Stimulated activated CD8-positive, alpha-beta memory T cell treated with anti-CD3 and anti-CD28 coated beads, Interleukin-15, amount 100 ng/mL, for 48 hours (primary cell): ENCODE data around the gene WWOX.

Source experiments
- DNase-seq, 2 donors: peaks; one replicate each; pipeline ENCODE4 v3.0.0-alpha.2; 2020; ENCODE audit warnings: low read depth in 2 of 2

WWOX gene

DNA sequence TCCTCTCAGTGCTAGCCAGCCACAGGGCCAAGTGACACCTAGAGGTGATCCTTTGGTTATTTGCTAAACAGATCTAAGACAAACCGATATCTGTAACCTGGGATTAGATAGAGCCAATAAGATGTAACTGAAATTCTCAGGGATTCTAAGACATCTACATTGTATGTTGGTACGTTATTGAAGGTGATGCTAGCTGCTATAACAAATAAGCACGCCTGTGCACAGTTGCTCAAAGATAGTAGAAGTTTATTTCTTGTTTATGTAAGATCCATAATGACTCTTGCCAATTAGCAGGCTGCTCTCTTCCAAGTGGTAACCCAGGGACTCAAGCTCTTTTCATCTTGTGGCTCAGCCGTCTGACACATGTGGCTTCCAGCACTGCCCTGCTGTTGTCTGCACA is 370.3 kb downstream of the WWOX start:
- no peak for DNase-seq

DNA sequence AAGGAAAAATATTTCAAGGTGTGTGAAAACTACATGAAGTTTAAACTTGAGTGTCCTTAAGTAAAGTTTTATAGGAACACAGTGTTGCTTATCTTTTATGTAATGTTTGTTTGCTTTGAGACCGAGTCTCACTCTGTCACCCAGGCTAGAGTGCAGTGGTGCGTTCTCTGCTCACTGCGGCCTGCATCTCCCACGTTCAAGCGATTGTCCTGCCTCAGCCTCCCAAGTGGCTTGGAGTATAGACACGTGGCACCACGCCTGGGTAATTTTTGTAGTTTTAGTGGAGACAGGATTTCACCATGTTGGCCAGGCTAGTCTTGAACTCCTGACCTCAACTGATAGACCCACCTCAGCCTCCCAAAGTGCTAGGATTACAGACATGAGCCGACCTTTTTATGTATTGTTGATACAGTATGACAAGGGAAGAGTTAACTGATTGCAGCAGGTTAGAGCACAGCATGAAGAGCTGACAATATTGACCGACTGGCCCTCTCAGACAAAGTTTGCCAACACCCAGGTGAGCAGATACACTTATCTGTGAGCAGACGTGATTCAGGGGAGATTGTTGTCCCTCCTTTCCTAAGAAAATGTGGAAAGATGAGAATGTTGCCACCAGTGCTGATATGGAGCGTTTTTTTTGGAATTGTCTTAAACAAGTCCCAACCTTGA is 373.7 kb downstream of the WWOX start:
- no peak for DNase-seq

DNA sequence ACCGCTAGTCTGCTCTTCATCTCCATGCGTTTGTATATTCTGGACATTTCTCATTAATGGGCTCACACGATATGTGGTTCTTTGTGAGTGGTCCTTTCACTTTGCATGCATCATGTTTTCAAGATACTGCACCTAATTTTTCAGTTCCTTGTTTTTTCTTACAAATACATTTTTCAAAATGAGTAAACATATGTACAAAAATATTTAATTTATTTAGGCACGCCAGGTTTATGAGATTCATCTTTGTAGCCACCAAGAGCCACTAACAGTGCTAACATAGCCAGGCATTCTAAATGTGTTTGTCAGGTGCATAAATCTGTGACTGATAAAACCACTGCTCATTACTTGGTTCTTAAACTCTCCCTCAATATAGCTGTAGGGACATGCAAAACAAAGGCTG is 375.3 kb downstream of the WWOX start:
- DNase-seq: no peak

DNA sequence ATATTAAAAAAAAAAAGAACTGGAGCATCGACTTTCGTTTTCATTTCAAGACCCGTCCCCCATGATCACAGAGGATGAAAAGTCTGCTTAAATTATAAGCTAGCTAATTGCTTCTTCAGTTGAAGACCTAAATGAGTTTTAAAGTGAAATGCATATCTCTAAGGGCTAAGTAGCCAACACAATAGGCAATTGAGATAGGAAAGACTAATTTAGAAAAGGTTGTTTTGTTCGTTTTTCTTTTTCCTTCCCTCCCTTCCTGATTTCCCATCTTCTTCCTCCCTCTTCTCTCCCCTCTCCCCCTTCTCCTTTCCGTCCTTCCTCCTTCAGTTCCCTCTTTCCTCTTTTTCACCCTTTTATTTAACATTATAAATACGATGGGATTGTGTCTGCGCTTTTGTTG is 377.2 kb downstream of the WWOX start:
- no peak for DNase-seq

DNA sequence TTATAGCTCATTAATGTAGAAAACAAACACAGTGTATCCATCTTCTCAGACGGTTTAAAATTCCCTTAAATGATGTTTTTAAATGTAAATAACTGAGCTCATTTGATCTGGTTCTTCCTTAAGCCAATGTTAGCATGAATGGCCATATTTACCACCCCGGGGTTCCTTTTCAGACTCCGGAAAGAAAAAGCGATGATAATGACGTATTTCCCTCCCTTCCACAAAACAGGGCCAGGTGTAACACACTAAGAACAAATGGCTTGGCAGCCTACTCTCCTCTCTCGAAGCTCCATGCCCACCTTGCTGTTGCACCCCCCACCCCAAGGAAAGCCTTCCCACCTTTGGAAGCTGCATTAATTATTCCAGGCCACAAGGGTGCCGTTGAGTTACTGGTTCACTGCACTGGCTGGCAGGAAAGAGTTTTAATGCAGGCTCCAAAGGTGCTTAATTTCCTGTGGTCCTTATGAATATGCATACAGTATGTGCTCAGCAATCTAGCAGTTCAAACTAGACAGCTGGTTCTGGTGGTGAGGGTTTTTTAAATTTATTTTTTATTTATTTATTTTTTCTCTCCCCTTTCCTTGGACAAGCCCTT is 378.9 kb downstream of the WWOX start:
- no peak for DNase-seq

DNA sequence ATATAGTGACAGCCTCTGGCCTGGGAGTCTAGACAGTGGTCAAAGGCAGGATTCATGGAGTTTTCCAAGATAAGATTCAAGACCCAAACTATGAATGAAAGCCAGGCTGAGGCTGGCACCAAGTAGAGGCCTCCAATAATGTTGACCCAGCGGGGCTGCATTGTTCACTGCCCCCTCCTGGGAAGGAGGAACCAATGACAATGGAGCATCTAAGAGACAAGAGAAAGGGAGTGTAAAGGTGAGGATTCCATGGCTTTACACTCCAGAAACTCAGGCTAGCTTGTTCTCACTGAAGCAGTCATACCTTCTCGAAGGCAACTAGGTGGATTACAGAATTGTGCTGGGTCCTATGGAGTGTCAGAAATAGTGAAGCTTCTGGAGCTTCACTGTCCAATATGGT is 380.3 kb downstream of the WWOX start:
- no peak for DNase-seq

DNA sequence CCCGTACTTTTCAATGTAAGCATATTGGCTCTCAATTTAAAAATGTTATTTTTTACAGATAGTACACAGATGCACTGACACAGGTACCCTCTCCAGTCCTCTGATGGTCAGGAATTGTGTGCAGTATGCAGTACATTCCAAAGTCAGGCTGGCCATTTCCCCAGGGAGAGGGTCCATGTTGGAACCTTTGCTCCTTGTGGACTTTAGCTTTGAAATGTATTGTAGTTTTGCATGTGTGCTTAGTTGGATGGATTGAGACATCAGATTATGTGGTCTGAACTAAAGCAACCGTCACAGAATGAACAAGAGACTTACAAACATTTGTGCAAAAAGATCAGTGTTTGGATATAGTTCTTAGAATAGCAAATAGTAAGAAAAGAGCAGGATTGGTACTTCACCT is 381.1 kb downstream of the WWOX start:
- no peak for DNase-seq

DNA sequence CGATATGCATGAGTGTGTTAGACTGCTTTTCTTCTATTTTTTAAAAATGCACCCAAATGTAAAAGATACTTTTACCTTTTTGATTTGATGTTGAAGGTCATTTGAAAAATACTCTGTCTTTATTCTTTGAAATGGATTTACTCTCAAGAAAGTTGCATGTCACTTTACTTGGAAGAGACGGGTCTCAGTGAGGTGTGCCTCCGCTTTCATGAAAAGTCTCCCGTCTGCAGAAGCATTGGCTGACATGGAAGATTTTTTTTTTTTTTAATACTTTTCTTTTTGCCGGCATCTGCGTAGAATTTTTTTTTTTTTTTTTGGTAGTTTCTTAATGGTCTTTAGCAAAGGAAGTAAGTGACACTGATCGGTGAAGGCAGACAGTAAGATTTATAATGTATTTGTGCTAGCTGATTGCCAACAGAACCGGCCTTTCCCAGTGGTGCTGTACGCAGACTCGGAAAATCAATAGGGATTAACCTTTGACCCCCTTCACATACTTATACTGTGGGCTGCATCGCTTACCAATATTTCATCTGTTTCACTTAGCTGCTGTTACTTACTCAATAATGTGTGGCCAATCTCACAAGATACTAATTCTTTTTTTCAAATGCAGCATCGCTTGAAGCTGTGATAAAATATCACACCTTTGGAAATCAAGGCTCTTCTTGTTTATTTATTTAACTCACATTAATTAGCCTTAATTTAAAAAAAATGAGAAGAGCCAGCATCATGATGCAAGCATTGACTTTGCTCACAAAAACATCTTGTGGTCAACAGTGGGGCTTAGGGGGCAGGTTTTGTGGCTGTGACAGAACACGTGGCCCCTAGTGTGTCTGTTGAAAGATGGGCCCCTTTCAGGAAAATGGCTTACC is 383.9 kb downstream of the WWOX start:
- DNase-seq: no peak

DNA sequence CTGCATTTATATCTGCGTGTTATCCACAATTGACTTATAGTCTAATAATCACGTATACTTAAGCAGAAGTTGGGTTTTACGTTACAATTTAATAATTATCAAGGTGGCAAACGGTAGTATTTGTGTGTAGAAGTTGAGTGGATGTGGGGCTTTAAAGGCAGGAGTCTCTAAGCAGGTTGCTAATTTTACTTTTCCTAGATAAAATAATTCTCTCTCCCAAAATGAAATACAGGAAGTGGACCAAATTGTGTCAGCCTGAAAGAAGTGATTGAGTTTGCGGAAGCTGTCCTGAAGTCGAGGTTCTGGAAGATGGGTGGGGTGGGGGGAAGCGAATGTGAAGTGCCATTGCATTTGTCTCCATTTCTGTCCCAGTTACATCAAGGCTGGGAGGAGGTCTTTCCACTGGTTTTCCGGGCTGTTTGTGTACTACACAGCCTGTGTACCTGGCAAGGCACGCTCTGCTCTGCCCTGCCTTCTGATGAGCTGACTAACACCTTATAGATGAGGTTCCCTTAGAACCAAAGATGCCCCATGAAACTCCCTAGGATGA is 385.1 kb downstream of the WWOX start:
- DNase-seq: no peak

DNA sequence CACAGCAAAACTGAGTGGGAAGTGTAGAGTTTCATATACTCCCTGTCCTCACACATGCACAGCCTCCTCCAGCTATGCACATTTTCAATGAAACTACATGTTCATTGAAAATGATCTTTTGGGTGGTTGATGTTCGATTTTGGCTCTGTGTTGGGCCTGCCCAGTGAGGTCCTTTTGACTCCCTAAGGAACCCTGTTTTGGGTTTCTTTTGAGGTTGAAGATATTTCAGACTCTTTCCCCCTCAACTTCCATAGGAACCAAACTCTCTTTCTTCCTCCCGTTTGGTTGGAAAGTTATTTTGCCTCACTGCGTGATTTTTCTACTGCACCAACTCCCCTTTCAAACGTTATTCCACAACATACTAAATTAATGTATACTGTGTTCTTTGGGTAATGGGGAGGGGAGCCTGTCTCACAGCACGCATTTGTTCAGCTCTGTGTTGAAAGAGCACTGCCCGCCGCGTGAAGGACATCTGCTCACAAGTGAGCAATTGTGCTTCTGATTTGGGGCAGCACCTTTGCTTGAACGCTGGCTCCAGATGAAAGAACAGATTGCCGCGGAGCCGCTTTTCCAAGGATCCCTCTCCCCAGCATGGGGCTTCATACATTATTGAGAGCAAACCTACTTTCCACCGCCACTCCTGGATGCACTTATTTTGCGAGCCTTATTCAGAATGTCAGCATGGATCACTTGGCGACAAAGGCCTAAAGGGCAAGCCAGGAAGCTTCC is 385.9 kb downstream of the WWOX start:
- no peak for DNase-seq

DNA sequence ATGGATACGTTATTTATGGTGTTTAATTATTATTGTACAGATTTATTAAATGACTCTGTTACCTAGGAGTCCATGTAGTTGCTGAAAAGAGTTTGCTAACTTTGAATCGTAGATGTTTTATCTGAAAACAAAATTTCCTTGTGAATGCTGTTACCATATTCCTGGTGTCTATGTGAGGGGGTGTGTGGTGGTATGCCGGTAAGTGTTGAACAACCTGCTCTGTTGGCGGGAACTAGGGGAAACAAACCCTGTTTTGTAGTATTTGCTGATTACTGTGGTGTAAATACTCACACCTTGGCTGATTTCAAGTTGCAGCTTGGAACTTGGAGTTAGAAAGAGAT is 386.4 kb downstream of the WWOX start:
- no peak for DNase-seq

DNA sequence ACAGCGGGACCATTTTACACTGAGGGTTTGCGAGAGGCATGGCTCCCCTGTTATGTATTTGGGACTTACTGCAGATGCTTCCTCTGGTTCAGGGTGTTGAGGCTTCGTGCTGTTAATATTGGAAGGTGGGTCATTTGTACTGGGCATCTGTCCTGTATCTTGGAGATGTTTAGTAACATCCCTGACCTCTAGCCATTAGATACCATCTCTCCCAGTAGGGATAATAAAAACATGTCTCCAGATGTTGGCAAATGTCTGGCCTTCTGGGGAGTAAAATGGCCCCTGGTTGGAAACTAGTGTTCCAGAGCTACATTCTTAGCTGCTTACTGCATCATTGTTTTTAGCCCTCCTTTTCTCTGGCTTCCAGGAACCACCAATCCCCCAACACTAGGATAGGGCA is 388.0 kb downstream of the WWOX start:
- no peak for DNase-seq

DNA sequence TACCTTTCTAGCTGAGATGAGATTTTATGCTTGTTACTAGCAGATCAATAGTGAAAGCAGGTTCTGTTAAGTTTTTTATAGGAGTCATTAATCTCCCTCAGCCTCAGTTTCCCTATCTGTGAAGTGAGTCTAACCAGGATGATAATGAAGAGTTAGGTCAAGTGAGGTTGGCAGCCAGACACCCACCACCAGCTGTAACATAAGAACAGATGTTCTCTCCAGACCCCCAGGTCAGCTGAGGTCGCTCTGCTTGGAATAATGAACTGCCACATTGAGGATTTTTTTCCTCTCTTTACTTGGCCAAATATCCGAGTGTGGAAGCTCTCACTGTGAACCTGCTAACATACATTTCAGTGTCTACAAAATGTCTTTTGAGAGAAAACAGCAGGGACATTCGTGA is 389.6 kb downstream of the WWOX start:
- no peak for DNase-seq

DNA sequence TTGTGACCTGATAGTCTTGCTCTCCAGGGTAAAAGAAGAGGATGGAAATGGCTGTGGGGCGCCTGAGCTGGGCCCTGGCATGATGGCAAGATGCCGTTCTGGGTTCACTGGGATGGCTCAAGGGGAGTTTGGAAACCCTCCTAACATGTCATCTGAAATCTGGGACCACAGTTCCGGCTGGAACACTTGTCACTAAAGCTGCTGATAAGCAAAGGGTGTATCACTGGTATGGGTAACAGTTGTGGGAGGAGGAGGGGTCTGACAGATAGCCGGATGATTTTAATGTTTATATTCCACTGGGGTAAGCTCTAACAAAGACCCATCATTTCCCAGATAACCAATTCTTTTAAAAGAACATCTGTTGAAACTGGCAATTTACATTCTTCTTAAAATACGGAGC is 390.2 kb downstream of the WWOX start:
- no peak for DNase-seq

DNA sequence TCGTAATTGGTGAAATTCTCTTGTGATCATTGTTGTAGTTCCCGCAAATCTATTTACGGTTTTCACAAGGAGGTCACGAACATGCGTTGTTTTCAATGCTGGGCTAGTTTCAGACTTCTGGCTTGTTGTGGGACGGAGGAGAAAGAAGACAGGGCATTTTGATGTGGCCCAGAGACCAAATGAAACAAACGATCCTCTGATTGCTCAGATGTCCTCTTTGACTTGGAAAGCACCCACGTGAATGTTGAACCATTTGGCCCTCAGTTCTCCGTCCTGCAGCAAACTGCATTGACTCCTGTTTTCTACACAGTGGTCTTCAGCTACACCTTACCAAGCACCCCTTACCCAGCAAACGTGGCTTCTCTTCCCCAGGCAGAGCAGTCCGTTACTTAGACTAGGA is 391.0 kb downstream of the WWOX start:
- DNase-seq: no peak

DNA sequence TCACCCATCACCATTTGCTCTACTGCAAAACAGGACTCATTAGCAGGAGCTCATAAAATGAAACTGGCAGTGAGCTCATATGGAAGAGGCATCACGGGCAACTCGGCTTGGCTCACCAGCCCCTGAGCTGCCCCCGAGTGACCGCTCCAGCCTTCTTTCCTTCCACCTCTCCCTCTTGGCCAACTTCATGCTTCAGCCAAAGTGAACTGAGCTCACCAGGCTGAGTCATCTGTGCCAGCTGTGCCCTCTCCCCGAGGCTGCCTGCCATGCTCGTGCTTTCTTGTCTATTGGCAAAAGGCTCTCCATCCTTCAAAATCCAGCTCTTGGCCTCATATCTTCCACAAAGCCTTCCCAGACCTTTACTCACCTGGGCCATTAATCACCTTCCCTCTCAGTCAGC is 391.4 kb downstream of the WWOX start:
- no peak for DNase-seq

DNA sequence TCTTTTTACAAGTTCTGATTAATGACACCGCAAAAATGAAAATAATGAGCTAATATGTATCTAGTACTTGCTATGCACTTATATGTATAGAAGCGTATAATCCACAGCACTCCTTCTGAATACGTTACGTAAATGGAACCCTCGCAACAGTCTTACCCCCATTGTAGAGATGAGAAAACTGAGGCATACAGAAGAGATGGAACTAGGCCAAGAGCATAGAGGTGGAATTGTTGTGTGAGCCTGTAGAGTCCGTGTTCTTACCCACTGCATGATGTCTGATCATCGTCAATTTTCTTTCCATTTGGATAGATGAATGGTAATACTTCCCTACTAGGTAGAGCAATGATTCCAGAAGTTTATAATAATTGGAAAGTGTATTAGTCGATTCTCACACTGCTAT is 394.1 kb downstream of the WWOX start:
- no peak for DNase-seq

DNA sequence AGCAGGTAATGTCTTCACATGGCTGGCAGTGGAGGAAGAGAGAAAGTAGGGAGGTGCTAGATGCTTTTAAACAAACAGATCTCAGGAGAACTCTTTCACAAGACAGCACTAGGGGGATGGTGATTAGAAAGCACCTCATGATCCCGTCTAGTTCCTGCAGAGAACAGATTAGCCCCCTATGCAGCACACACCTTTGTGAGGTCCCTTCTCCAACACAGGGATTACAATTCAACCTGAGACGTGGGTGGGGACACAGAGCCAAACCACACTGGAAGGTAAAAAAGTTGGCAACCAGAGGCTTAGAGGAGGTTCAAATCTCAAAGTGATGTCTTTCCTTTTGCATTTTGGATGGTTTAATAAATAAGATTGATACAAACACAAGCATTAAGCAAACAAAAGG is 394.7 kb downstream of the WWOX start:
- DNase-seq: no peak

DNA sequence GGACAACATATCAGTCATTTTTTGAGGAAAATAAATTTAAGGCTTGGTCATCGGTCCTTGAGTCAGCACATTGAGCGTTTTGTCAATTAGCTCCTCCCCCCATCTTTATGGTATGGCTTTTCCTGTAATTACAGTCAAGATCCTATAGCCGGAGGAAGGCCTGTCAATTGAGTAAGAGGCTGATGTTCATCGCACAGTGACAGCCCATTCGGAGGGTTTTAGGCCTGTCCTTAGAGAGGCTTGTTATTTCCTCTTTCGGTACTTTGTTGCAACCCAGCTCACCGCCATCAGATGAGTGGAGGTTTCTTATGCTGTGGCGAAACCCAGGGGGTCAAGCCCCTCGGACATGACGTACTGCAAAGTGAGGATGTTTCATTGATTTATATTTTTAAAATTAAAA is 395.2 kb downstream of the WWOX start:
- DNase-seq: no peak

DNA sequence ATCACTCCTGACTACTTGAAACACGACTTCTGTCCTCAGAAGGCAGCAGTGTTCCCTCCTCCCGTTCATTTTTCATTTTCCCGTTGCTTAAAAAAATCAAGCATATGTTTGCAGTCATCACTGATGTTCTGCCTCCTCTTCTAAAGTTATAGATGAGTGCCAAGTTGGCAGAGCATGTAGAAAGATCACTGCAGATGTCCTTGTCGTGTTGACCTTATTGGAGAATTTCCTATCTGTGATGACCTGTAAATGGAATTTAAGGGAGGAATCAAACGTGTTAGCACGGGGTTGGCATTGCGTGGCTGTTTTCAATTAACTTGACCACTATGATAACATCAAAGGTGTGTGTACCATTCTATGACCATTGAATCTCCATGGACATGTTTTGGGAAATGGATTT is 396.7 kb downstream of the WWOX start:
- no peak for DNase-seq

DNA sequence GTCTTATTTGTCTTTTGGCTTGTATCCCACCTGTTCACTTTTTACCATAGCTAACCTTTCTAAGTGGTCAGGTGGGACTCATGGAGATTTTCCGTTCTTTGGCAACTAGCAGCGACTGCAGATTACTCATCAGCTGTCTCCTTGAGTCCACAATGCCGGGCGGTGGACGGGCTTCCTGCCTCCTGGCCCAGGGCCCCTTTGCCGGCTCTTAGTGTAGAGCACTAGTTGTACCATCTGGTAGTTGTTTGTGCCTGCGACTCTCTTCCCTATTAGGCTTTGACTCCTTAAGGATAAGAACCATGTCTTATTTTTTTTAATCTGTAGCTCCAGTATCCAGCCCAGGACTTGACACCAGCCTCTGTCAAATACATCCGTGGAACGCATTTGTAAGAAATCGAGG is 399.9 kb downstream of the WWOX start:
- DNase-seq: no peak

DNA sequence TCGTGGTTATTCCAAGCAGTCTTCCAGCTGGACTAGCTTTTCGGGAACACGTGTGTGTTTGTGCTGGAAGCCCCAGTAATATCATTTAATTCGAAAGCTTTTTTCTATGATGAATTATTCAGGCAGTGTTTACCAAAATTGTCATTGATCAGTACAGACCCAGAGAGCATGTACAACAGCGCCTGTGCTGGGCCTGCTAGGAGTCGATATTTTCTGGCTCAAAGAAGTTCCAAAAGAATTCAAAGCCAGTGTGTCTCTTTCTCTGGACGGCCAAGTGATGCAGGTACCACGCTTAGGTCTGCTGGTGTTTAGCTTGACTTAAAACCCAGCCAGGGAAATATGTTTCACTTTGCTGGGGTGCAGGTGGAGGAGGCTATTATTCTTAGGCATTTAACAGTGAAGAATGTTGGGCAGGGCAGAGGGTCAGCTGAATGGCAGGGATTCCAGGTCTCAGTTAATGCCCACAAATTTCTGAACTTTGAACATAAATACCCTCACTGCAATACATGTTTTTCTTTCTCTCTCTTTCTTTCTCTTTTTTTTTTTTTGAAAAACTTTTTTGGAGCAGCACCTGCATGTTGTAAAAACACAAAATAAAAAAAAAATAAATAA is 401.3 kb downstream of the WWOX start:
- no peak for DNase-seq
